Neural cell (in vitro differentiated cells): ENCODE measurements around the gene CAMK1D. TPM values are rescaled to one million over a fixed set of nuclear protein-coding genes. Genes with fewer than 3 reads are reported as not detected.

Experiments used
- H2AFZ ChIP-seq: fragments of 200-600, 300-800 bp; sonication (generic), shearing (Covaris generic); 2 replicates; pipeline ENCODE4 v1.6.0; 2014; ENCODE audit warnings: low read depth, mild to moderate bottlenecking, antibody characterized with exemption, low read length, moderate library complexity
- H3F3A ChIP-seq: fragments of 200-600 bp; shearing (Covaris generic); 2 replicates; pipeline ENCODE4 v1.6.1; 2016; ENCODE audit warnings: mild to moderate bottlenecking, moderate library complexity, mixed read lengths, antibody characterized with exemption, low read length; ENCODE audit not compliant: insufficient read depth, poor library complexity, severe bottlenecking
- H3K27ac ChIP-seq: fragments of 200-600, 300-800 bp; sonication (generic), shearing (Covaris generic); 2 replicates; pipeline ENCODE4 v1.5.1; 2014; ENCODE audit warnings: mild to moderate bottlenecking, low read length, moderate library complexity
- H3K27me3 ChIP-seq: fragments of 300-800, 200-600 bp; sonication (generic), shearing (Covaris generic); 2 replicates; pipeline ENCODE4 v1.6.0; 2014; ENCODE audit warnings: mild to moderate bottlenecking, low read depth, low read length, moderate library complexity; ENCODE audit not compliant: insufficient read depth
- H3K36me3 ChIP-seq: fragments of 300-800, 200-600 bp; sonication (generic), shearing (Covaris generic); 2 replicates; pipeline ENCODE4 v1.5.1; 2014; ENCODE audit warnings: mild to moderate bottlenecking, antibody characterized with exemption, low read length, moderate library complexity; ENCODE audit not compliant: insufficient read depth
- H3K4me2 ChIP-seq: fragments of 300-800, 200-600 bp; sonication (generic), shearing (Covaris generic); 2 replicates; pipeline ENCODE4 v1.6.0; 2014; ENCODE audit warnings: mild to moderate bottlenecking, low read length
- H3K4me3 ChIP-seq: fragments of 300-800, 200-600 bp; sonication (generic), shearing (Covaris generic); 2 replicates; pipeline ENCODE4 v1.5.1; 2014; ENCODE audit warnings: mild to moderate bottlenecking, low read length, moderate library complexity
- H3K79me2 ChIP-seq: fragments of 200-600 bp; shearing (Covaris generic); replicated peaks from 2 replicates; pipeline ENCODE4 v1.6.0; 2014; ENCODE audit warnings: mild to moderate bottlenecking, low read length, moderate library complexity; ENCODE audit not compliant: insufficient read depth
- H3K9ac ChIP-seq: fragments of 300-800, 200-600 bp; sonication (generic), shearing (Covaris generic); 2 replicates; pipeline ENCODE4 v1.6.1; 2016; ENCODE audit warnings: mild to moderate bottlenecking, low read length, mixed read lengths
- H3K9me2 ChIP-seq: fragments of 200-600 bp; shearing (Covaris generic); 2 replicates; pipeline ENCODE4 v1.6.1; 2016; ENCODE audit warnings: mild to moderate bottlenecking, low read length, mixed read lengths; ENCODE audit not compliant: insufficient read depth
- H3K9me3 ChIP-seq: fragments of 200-600, 300-800 bp; sonication (generic), shearing (Covaris generic); 2 replicates; pipeline ENCODE4 v1.6.1; 2016; ENCODE audit warnings: mild to moderate bottlenecking, mixed run types, low read length, moderate library complexity, mixed read lengths
- H4K20me1 ChIP-seq: fragments of 200-600 bp; shearing (Covaris generic); 2 replicates; pipeline ENCODE4 v1.6.1; 2016; ENCODE audit warnings: mild to moderate bottlenecking, mixed run types; ENCODE audit not compliant: insufficient read depth
- CTCF ChIP-seq: fragments of 450-650 bp; IDR thresholded peaks from 2 replicates; pipeline ENCODE4 v1.5.1; 2014; ENCODE audit warnings: antibody characterized with exemption, mild to moderate bottlenecking, moderate library complexity; ENCODE audit not compliant: poor library complexity, severe bottlenecking
- EP300 ChIP-seq: fragments of 450-650 bp; conservative IDR thresholded peaks from 2 replicates; pipeline ENCODE4 v1.6.1; 2014; ENCODE audit warnings: antibody characterized with exemption, mild to moderate bottlenecking, moderate library complexity; ENCODE audit not compliant: poor library complexity, severe bottlenecking
- EZH2 ChIP-seq: fragments of 200-600, 300-800 bp; shearing (Covaris generic), sonication (generic); IDR thresholded peaks from 2 replicates; pipeline ENCODE4 v1.6.1; 2014; ENCODE audit warnings: antibody characterized with exemption, low read length, borderline replicate concordance, mild to moderate bottlenecking; ENCODE audit not compliant: insufficient read depth, poor library complexity, severe bottlenecking
- MXI1 ChIP-seq: fragments of 450-650 bp; conservative IDR thresholded peaks from 2 replicates; pipeline ENCODE4 v1.6.1; 2014; ENCODE audit warnings: antibody characterized with exemption, mild to moderate bottlenecking; ENCODE audit not compliant: poor library complexity, severe bottlenecking
- POLR2AphosphoS5 ChIP-seq: IDR thresholded peaks from 2 replicates; pipeline ENCODE4 v1.6.1; 2012
- RAD21 ChIP-seq: fragments of 450-650 bp; conservative IDR thresholded peaks from 2 replicates; pipeline ENCODE4 v1.6.1; 2014; ENCODE audit warnings: antibody characterized with exemption, mild to moderate bottlenecking, moderate library complexity
- REST ChIP-seq: IDR thresholded peaks from 2 replicates; pipeline ENCODE4 v1.6.1; 2012; ENCODE audit warnings: borderline replicate concordance
- SMC3 ChIP-seq: fragments of 450-650 bp; conservative IDR thresholded peaks from 2 replicates; pipeline ENCODE4 v1.6.1; 2014; ENCODE audit warnings: antibody characterized with exemption, mild to moderate bottlenecking, moderate library complexity; ENCODE audit not compliant: poor library complexity
- TAF1 ChIP-seq: IDR thresholded peaks from 2 replicates; pipeline ENCODE4 v1.6.1; 2012; ENCODE audit warnings: low read depth
- polyA plus RNA-seq: library from polyadenylated mRNA; depleted of rRNA; stranded (reverse); fragments of >200 nt; gene quantifications from 2 replicates; pipeline ENCODE4 v1.2.3, GENCODE V29; 2014

Gene CAMK1D
- polyA plus RNA-seq, 1 donor from 2014 or later: 13.8 TPM

- H3K9me3 ChIP-seq: no peaks in the 10 kb centered on the region
- H3K27me3 ChIP-seq: no peaks in the 10 kb centered on the region
- no peak overlapping the region for H3K9ac ChIP-seq
- H4K20me1 ChIP-seq: no peaks in the 10 kb centered on the region
- no peaks in the 10 kb centered on the region for H3K36me3 ChIP-seq
- H2AFZ ChIP-seq: no peak overlapping the region
- H3K4me3 ChIP-seq: no peak overlapping the region
- no peaks in the 10 kb centered on the region for H3K79me2 ChIP-seq
- H3K4me2 ChIP-seq: no peak overlapping the region
- no peak overlapping the region for H3K27ac ChIP-seq
- TF ChIP-seq RAD21: no peak
- TF ChIP-seq REST: no peak
- no peak for TF ChIP-seq EP300
- TF ChIP-seq SMC3: no peak
- no peak for TF ChIP-seq MXI1
- no peak for TF ChIP-seq CTCF
- no peak for TF ChIP-seq POLR2AphosphoS5
- no peak for TF ChIP-seq EZH2
- TF ChIP-seq TAF1: no peak
- no peaks in the 10 kb centered on the region for H3F3A ChIP-seq
- H3K9me2 ChIP-seq: no peaks in the 10 kb centered on the region
Measured at GRCh38 chr10:12420530-12421120, 71.3 kb downstream of the CAMK1D start.

GRCh38 chr10:12422189-12422588 lies 72.8 kb downstream of the CAMK1D start:
- H3K79me2 ChIP-seq: no peaks in the 10 kb centered on the region
- H2AFZ ChIP-seq: no peak overlapping the region
- no peaks in the 10 kb centered on the region for H3K36me3 ChIP-seq
- no peaks in the 10 kb centered on the region for H3K27me3 ChIP-seq
- H4K20me1 ChIP-seq: no peaks in the 10 kb centered on the region
- TF ChIP-seq CTCF (no peak), REST (no peak), EZH2 (no peak), RAD21 (no peak), SMC3 (no peak), TAF1 (no peak), EP300 (no peak), MXI1 (no peak), POLR2AphosphoS5 (no peak)
- H3K9me3 ChIP-seq: no peaks in the 10 kb centered on the region
- no peak overlapping the region for H3K27ac ChIP-seq
- no peaks in the 10 kb centered on the region for H3F3A ChIP-seq
- H3K9me2 ChIP-seq: no peaks in the 10 kb centered on the region
- H3K4me2 ChIP-seq: no peak overlapping the region
- no peak overlapping the region for H3K9ac ChIP-seq
- H3K4me3 ChIP-seq: no peak overlapping the region
